ENCODE measurements around the gene EVX2. TPM values are rescaled to one million over a fixed set of nuclear protein-coding genes. Genes with fewer than 3 reads are reported as not detected.

The EVX2 gene
- total RNA-seq, 4 donors from 2014 or later, result not detected

GRCh38 chr2:176072292-176072669, 11.5 kb downstream of the EVX2 start:
- in situ Hi-C loops (cut with MboI; ENCODE audit: low pct_ligation_motif_present in 1 of 4, low pct_unique_long_range_greater_than_20kb in 1 of 4, low sequenced_read_pairs in 3 of 4), result loop anchor here in 2 of 4 donors (10.0 kb wide), 2 partner anchors 387 to 707 kb away; no protein-coding TSS in a partner anchor
- TF ChIP-seq CTCF (IDR thresholded peaks at IDR 0.05), result no peak
- TF ChIP-seq POLR2AphosphoS5 (IDR thresholded peaks at IDR 0.05), result no peak
- TF ChIP-seq POLR2A (IDR thresholded peaks at IDR 0.05), result no peak
- TF ChIP-seq EP300 (IDR thresholded peaks at IDR 0.05; ENCODE audit: low read depth), result no peak
- Histone ChIP-seq H3K4me1 (peaks cover 8 to 14% (median 13%) of the 10 kb centered on the region in 4 donors), H3K9me3 (no peaks in the 10 kb centered on the region), H3K27me3 (peaks cover 100% of the 10 kb centered on the region), H3K36me3 (no peaks in the 10 kb centered on the region), H3K4me3 (no peak overlapping the region), H3K27ac (no peak overlapping the region)
- WGBS, 2 donors (ENCODE audit: low coverage in 1 of 2), result 42 to 48% methylated on average over 2 to 5 of the region's 5 CpGs
- intact Hi-C loops (cut with DNase I; ENCODE audit: low total_unique reads), result no loop called here
- no peak for DNase-seq

- Histone ChIP-seq H3K4me3 (no peak overlapping the region), H3K27ac (no peak overlapping the region), H3K9me3 (no peaks in the 10 kb centered on the region), H3K27me3 (peaks cover 100% of the 10 kb centered on the region), H3K36me3 (no peaks in the 10 kb centered on the region), H3K4me1 (peaks cover 11 to 20% (median 18%) of the 10 kb centered on the region in 4 donors)
- no peak for TF ChIP-seq EP300 (IDR thresholded peaks at IDR 0.05; ENCODE audit: low read depth)
- no peak for TF ChIP-seq CTCF (IDR thresholded peaks at IDR 0.05)
- TF ChIP-seq POLR2AphosphoS5 (IDR thresholded peaks at IDR 0.05), result no peak
- no peak for TF ChIP-seq POLR2A (IDR thresholded peaks at IDR 0.05)
- DNase-seq, result no peak
- in situ Hi-C loops (cut with MboI; ENCODE audit: low pct_ligation_motif_present in 1 of 4, low pct_unique_long_range_greater_than_20kb in 1 of 4, low sequenced_read_pairs in 3 of 4), result loop anchor here in 2 of 4 donors (10.0 kb wide), 2 partner anchors 387 to 707 kb away; no protein-coding TSS in a partner anchor
- intact Hi-C loops (cut with DNase I; ENCODE audit: low total_unique reads), result no loop called here
- WGBS, 2 donors (ENCODE audit: low coverage in 1 of 2), result 0 to 32% methylated on average over 1 to 44 of the region's 58 CpGs
Measured at GRCh38 chr2:176071330-176072291, 12.2 kb downstream of the EVX2 start.

GRCh38 chr2:176068419-176068832, 15.3 kb downstream of the EVX2 start:
- 9% methylated on average over 30 of the region's 30 CpGs; no CpG with 5 or more reads in 1 of the 2 donors for WGBS, 2 donors (ENCODE audit: low coverage in 1 of 2)
- H3K4me3 ChIP-seq, result peak overlapping the region in 1 of 4 donors; percentile 12
- H3K27ac ChIP-seq, result no peak overlapping the region
- H3K27me3 ChIP-seq, result peaks cover 100% of the 10 kb centered on the region
- intact Hi-C loops (cut with DNase I; ENCODE audit: low total_unique reads) (no loop called here), in situ Hi-C loops (cut with MboI; ENCODE audit: low pct_ligation_motif_present in 1 of 4, low pct_unique_long_range_greater_than_20kb in 1 of 4, low sequenced_read_pairs in 3 of 4) (no loop called here)
- H3K36me3 ChIP-seq, result no peaks in the 10 kb centered on the region
- peaks cover 11 to 20% (median 18%) of the 10 kb centered on the region in 4 donors for H3K4me1 ChIP-seq
- TF ChIP-seq POLR2AphosphoS5 (IDR thresholded peaks at IDR 0.05) (no peak), CTCF (IDR thresholded peaks at IDR 0.05) (no peak), POLR2A (IDR thresholded peaks at IDR 0.05) (no peak), EP300 (IDR thresholded peaks at IDR 0.05; ENCODE audit: low read depth) (no peak)
- H3K9me3 ChIP-seq, result no peaks in the 10 kb centered on the region
- no peak for DNase-seq

GRCh38 chr2:176067589-176068418, 16.0 kb downstream of the EVX2 start:
- Histone ChIP-seq H3K4me3 (peak overlapping the region in 3 of 4 donors; percentile 21 to 49 (median 27)), H3K36me3 (no peaks in the 10 kb centered on the region), H3K4me1 (peaks cover 11 to 20% (median 18%) of the 10 kb centered on the region in 4 donors), H3K9me3 (no peaks in the 10 kb centered on the region), H3K27ac (no peak overlapping the region), H3K27me3 (peaks cover 100% of the 10 kb centered on the region)
- TF ChIP-seq EP300 (IDR thresholded peaks at IDR 0.05; ENCODE audit: low read depth), result no peak
- no peak for TF ChIP-seq CTCF (IDR thresholded peaks at IDR 0.05)
- no peak for TF ChIP-seq POLR2A (IDR thresholded peaks at IDR 0.05)
- no peak for TF ChIP-seq POLR2AphosphoS5 (IDR thresholded peaks at IDR 0.05)
- in situ Hi-C loops (cut with MboI; ENCODE audit: low pct_ligation_motif_present in 1 of 4, low pct_unique_long_range_greater_than_20kb in 1 of 4, low sequenced_read_pairs in 3 of 4) (no loop called here), intact Hi-C loops (cut with DNase I; ENCODE audit: low total_unique reads) (no loop called here)
- no peak for DNase-seq
- WGBS, 2 donors (ENCODE audit: low coverage in 1 of 2), result 12 to 60% methylated on average over 1 to 38 of the region's 38 CpGs
